ENCODE measurements around the gene IFT88.

- TF ChIP-seq CTCF (IDR thresholded peaks at IDR 0.05): no peak
- no peak for TF ChIP-seq POLR2A (IDR thresholded peaks at IDR 0.05)
- TF ChIP-seq POLR2AphosphoS5 (IDR thresholded peaks at IDR 0.05): no peak
- TF ChIP-seq EP300 (IDR thresholded peaks at IDR 0.05): no peak
These were observed 146.8 kb downstream of the IFT88 start for GRCh38 chr13:20713751-20714150.

Data from suprapubic skin (tissue), 4 donors.